Measurements from ENCODE around the gene COX5A. TPM values are rescaled to one million over a fixed set of nuclear protein-coding genes. Genes with fewer than 3 reads are reported as not detected.
"Not testable (repeated sequence)": the region's sequence is repeated elsewhere in the genome, so short reads cannot be mapped to it uniquely, and the experiment has no call there.

COX5A gene
- total RNA-seq, 2 experiments from 2014 or later = 40.7 to 44.2 TPM

DNA sequence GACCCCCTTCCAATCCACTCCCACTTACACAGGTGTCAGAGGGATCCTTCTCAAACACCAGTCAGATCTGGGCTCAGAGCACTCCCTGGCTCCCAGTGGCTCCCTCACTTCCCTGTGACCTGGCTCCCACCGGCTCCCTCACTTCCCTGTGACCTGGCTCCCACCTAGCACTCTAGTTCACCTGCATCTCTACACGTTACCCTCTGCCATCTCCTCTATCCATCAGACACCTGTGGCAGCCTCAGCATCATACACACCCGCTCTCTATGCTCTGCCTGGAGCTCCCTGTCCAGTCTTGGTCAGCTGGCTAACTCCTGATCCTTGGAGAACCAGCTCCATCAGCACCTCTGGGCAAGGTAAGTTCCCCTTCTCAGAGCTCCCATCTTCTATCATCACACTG, 13.1 kb upstream of the COX5A start:
- no peaks in the 10 kb centered on the region for H3K9me3 Mint-ChIP-seq
- H3K27me3 ChIP-seq (ENCODE audit: control insufficient read depth in 1 of 2, insufficient read depth in 2 of 2, low read length in 2 of 2) = peaks cover 0 to 6% of the 10 kb centered on the region in 2 experiments
- no peaks in the 10 kb centered on the region for H3K36me3 Mint-ChIP-seq (ENCODE audit: low read depth)
- TF ChIP-seq, protein P1, sequence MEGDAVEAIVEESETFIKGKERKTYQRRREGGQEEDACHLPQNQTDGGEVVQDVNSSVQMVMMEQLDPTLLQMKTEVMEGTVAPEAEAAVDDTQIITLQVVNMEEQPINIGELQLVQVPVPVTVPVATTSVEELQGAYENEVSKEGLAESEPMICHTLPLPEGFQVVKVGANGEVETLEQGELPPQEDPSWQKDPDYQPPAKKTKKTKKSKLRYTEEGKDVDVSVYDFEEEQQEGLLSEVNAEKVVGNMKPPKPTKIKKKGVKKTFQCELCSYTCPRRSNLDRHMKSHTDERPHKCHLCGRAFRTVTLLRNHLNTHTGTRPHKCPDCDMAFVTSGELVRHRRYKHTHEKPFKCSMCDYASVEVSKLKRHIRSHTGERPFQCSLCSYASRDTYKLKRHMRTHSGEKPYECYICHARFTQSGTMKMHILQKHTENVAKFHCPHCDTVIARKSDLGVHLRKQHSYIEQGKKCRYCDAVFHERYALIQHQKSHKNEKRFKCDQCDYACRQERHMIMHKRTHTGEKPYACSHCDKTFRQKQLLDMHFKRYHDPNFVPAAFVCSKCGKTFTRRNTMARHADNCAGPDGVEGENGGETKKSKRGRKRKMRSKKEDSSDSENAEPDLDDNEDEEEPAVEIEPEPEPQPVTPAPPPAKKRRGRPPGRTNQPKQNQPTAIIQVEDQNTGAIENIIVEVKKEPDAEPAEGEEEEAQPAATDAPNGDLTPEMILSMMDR (IDR thresholded peaks at IDR 0.05) = no peak
- ChIA-PET CTCF (interaction anchor here (0.5 to 1.8 kb wide), 21 partner anchors 8 to 519 kb away, joined by 3 to 7 read pairs (median 4); partner anchors contain the start of genes COX5A and FAM219B), POLR2A (interaction anchor here (0.6 to 1.3 kb wide), 5 partner anchors 13 to 335 kb away, joined by 3 to 5 read pairs (median 4); partner anchors contain the start of genes CLK3 and COX5A)
- H3K9me3 ChIP-seq (ENCODE audit: control insufficient read depth in 1 of 2, insufficient read depth in 1 of 2, low read length in 2 of 2) = no peaks in the 10 kb centered on the region
- no peak overlapping the region for H3K4me3 Mint-ChIP-seq
- no peak overlapping the region for H3K27ac Mint-ChIP-seq
- ATAC-seq (ENCODE audit: poor library complexity) (no peak), DNase-seq (no peak)
- no peak overlapping the region for H3K27ac ChIP-seq (ENCODE audit: low read depth in 1 of 2, low read length in 2 of 2)
- H3K4me1 Mint-ChIP-seq (ENCODE audit: low read depth) = peaks cover 5% of the 10 kb centered on the region
- no peaks in the 10 kb centered on the region for H3K27me3 Mint-ChIP-seq
- H3K4me3 ChIP-seq (ENCODE audit: low read length) = no peak overlapping the region
- intact Hi-C loops (cut with DNase I, micrococcal nuclease) = loop anchor here (5.0 to 10.0 kb wide), 3 partner anchors 49 to 576 kb away; no protein-coding TSS in a partner anchor
- peaks cover 11% of the 10 kb centered on the region for H3K4me1 ChIP-seq (ENCODE audit: insufficient read depth, low read length)
- H3K36me3 ChIP-seq (ENCODE audit: insufficient read depth, low read length) = no peaks in the 10 kb centered on the region

DNA sequence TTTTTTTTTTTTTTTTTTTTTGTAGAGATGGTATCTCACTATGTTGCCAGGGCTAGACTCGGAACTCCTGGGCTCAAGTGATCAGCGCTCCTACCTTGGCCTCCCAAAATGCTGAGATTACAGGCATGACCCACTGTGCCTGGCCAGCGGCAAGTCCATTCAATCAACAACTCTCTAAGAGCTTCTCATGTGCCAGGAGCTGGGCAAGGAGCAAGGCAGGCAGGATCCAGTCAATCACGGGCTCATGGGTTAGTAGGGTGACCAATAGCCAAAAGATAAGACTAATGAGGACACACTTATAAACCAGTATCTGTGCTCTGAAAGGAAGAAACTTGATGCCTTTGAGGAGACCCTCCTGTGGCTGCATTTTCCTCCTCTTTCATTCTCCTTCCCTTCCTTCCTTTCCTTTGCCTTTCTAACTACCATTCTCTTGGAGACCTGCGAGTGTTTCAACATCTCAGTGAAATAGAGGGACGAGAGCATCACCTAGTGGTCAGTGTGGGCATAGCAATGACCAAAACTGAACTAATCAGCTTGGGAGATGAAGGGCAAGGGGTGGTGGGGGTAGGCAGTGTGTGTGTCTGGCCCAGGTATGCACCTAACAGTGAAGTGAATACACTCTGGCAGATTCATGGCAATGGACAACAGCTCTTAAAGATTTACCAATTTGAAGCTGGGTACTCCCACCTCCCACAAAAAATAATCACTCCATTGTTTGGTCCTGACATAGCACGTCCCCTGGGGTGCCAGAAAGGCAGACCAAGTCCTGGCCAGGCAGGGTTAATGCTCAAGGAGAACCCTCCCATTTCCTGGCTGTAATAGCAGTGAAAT, 12.4 kb upstream of the COX5A start:
- H3K9me3 ChIP-seq (ENCODE audit: control insufficient read depth in 1 of 2, insufficient read depth in 1 of 2, low read length in 2 of 2) = no peaks in the 10 kb centered on the region
- no peaks in the 10 kb centered on the region for H3K27me3 Mint-ChIP-seq
- H3K36me3 Mint-ChIP-seq (ENCODE audit: low read depth) = no peaks in the 10 kb centered on the region
- H3K4me3 ChIP-seq (ENCODE audit: low read length) = no peak overlapping the region
- peaks cover 0 to 6% of the 10 kb centered on the region in 2 experiments for H3K27me3 ChIP-seq (ENCODE audit: control insufficient read depth in 1 of 2, insufficient read depth in 2 of 2, low read length in 2 of 2)
- ATAC-seq (ENCODE audit: poor library complexity) (peak; percentile 96), DNase-seq (peak; percentile 58 to 87 (median 76))
- H3K4me1 Mint-ChIP-seq (ENCODE audit: low read depth) = peaks cover 5% of the 10 kb centered on the region
- H3K4me1 ChIP-seq (ENCODE audit: insufficient read depth, low read length) = peaks cover 4% of the 10 kb centered on the region
- CTCF ChIA-PET = interaction anchor here (0.5 to 1.8 kb wide), 22 partner anchors 9 to 519 kb away, joined by 3 to 7 read pairs (median 4); partner anchors contain the start of genes C15orf39, COX5A and FAM219B
- TF ChIP-seq, protein P1 (IDR thresholded peaks at IDR 0.05) = peak; percentile 97
- H3K9me3 Mint-ChIP-seq = no peaks in the 10 kb centered on the region
- no peaks in the 10 kb centered on the region for H3K36me3 ChIP-seq (ENCODE audit: insufficient read depth, low read length)
- H3K4me3 Mint-ChIP-seq = no peak overlapping the region
- H3K27ac ChIP-seq (ENCODE audit: low read depth in 1 of 2, low read length in 2 of 2) = no peak overlapping the region
- POLR2A ChIA-PET = interaction anchor here (0.7 to 1.3 kb wide), 4 partner anchors 12 to 335 kb away, joined by 3 to 5 read pairs (median 4); partner anchors contain the start of genes CLK3 and COX5A
- intact Hi-C loops (cut with DNase I, micrococcal nuclease) = loop anchor here (1.0 to 10.0 kb wide), 6 partner anchors 48 to 575 kb away; no protein-coding TSS in a partner anchor
- H3K27ac Mint-ChIP-seq = no peak overlapping the region

DNA sequence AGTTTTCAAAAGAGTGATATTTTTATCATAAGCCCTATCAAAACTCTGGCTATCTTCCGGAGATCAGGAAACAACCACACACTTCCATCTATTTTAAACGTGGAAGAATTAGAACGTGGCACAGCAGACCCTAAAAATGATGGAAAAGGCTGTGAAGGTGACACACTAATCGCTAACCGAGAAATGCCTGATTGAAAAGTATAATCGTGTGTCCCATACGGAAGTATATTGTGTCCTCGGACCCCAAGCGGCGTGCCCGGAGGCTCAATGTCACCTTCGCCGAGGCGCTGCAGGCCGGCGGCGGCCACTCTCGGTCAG, 642 bp downstream of the COX5A start:
- intact Hi-C loops (cut with DNase I, micrococcal nuclease) = loop anchor here (2.0 to 10.0 kb wide), 10 partner anchors 45 to 942 kb away; partner anchors contain the start of genes ARID3B (in 1 of the 2), C15orf39 (in 1 of the 2), CSK (in 1 of the 2) and EDC3 (in 1 of the 2)
- Histone ChIP-seq H3K27me3 (ENCODE audit: control insufficient read depth in 1 of 2, insufficient read depth in 2 of 2, low read length in 2 of 2) (no peaks in the 10 kb centered on the region), H3K27ac (ENCODE audit: low read depth in 1 of 2, low read length in 2 of 2) (peak overlapping the region in 1 of 2 donors; percentile 74), H3K4me3 (ENCODE audit: low read length) (peak overlapping the region; percentile 82), H3K36me3 (ENCODE audit: insufficient read depth, low read length) (no peaks in the 10 kb centered on the region), H3K9me3 (ENCODE audit: control insufficient read depth in 1 of 2, insufficient read depth in 1 of 2, low read length in 2 of 2) (no peaks in the 10 kb centered on the region), H3K4me1 (ENCODE audit: insufficient read depth, low read length) (peaks cover 37% of the 10 kb centered on the region)
- peak overlapping the region; percentile 84 for H3K27ac Mint-ChIP-seq
- ChIA-PET CTCF (interaction anchor here (1.6 to 2.1 kb wide), 3 partner anchors 13 to 156 kb away, joined by 5 read pairs; partner anchors contain the start of gene RPP25), POLR2A (interaction anchor here (0.8 to 2.0 kb wide), 15 partner anchors 12 to 942 kb away, joined by 3 to 17 read pairs (median 5); partner anchors contain the start of genes C15orf39, CLK3, FAM219B and PML)
- no peaks in the 10 kb centered on the region for H3K9me3 Mint-ChIP-seq
- DNase-seq (no peak), ATAC-seq (ENCODE audit: poor library complexity) (no peak)
- H3K36me3 Mint-ChIP-seq (ENCODE audit: low read depth) = peaks cover 15% of the 10 kb centered on the region
- H3K4me3 Mint-ChIP-seq = peak overlapping the region; percentile 98
- H3K27me3 Mint-ChIP-seq = no peaks in the 10 kb centered on the region
- peaks cover 32% of the 10 kb centered on the region for H3K4me1 Mint-ChIP-seq (ENCODE audit: low read depth)
- TF ChIP-seq, protein P1 (IDR thresholded peaks at IDR 0.05) = no peak

DNA sequence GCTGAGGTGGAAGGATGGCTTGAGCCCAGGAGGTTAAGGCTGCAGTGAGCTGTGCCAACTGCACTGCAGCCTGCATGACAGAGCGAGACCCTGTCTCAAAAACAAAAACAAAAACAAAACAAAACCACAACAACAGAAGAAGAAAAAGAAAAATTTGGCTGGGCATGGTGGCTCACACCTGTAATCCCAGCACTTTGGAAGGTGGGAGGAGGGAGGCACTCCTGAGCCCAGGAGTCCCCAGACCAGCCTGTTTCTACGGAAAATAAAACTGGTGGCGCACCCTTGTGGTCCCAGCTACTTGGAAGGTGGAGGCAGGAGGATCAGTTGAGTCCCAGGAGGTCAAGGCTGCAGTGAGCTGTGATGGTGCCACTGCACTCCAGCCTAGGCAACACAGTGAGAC, 2.7 kb downstream of the COX5A start:
- not testable (repeated sequence) for H3K4me3 ChIP-seq (ENCODE audit: low read length); H3K36me3 ChIP-seq (ENCODE audit: insufficient read depth, low read length); H3K27ac ChIP-seq (ENCODE audit: low read depth in 1 of 2, low read length in 2 of 2); H3K27ac Mint-ChIP-seq; H3K9me3 Mint-ChIP-seq; H3K27me3 ChIP-seq (ENCODE audit: control insufficient read depth in 1 of 2, insufficient read depth in 2 of 2, low read length in 2 of 2); ATAC-seq (ENCODE audit: poor library complexity); H3K9me3 ChIP-seq (ENCODE audit: control insufficient read depth in 1 of 2, insufficient read depth in 1 of 2, low read length in 2 of 2); H3K27me3 Mint-ChIP-seq; DNase-seq
- intact Hi-C loops (cut with DNase I, micrococcal nuclease) = loop anchor here (5.0 to 10.0 kb wide), 8 partner anchors 43 to 940 kb away; partner anchors contain the start of genes ARID3B (in 1 of the 2), C15orf39 (in 1 of the 2), CSK (in 1 of the 2) and EDC3 (in 1 of the 2)
- CTCF ChIA-PET = interaction anchor here (0.9 to 2.1 kb wide), 3 partner anchors 15 to 300 kb away, joined by 3 to 5 read pairs (median 3); no protein-coding TSS in a partner anchor
- POLR2A ChIA-PET = interaction anchor here (1.4 to 1.5 kb wide), 2 partner anchors 45 to 65 kb away, joined by 3 read pairs; partner anchors contain the start of gene MPI
- Mint-ChIP-seq H3K4me3 (peak overlapping the region; percentile 77), H3K4me1 (ENCODE audit: low read depth) (peaks cover 37% of the 10 kb centered on the region), H3K36me3 (ENCODE audit: low read depth) (peaks cover 26% of the 10 kb centered on the region)
- peaks cover 37% of the 10 kb centered on the region for H3K4me1 ChIP-seq (ENCODE audit: insufficient read depth, low read length)
